ENCODE data around the gene LRRC1.

LRRC1 gene

DNA sequence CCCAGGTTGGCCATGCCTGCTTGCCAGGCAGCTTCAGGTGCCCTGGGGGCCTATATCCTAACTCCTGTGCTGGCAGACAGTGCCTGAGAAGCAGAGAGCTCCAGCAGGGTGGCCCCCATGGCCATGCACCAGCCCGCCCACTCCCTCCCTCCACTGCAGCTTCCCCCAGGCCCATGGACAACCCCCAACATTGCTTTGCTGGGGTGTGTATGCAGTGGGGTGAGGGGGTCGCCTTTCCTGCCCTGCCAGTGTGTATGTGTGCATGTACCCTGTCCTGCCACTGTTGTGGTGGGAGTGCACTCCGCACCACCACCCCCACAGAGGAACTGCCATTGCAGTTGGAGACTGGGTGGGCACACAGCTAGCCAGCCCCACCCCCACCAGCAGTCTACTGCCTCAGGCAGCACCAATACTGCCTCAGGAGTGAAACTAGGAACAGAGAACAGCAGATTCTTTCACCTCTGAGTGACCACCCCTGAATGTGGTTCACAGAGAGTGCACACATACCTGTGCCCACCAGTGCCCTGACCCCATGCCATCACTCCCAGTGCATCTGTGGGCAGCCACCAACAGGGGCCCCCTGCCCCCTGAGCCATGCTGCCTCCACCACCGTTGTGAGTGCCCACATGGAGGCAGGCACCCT is 151.1 kb downstream of the LRRC1 start:
- in situ Hi-C loops (cut with HindIII; ENCODE audit: low sequenced_read_pairs) = no loop called here

DNA sequence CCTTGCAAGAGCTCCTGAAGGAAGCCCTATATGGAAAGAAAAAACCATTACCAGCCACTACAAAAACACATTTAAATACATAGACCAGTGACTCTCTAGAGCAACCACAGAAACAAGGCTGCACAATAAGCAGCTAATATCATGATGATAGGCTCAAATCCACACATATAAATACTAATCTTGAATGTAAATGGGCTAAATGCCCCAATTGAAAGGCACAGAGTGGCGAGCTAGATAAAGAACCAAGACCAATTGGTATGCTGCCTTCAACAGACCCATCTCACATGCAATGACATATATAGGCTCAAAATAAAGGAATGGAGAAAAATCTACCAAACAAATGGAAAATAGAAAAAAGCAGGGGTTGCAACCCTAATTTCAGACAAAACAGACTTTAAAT is 153.0 kb downstream of the LRRC1 start:
- in situ Hi-C loops (cut with HindIII; ENCODE audit: low sequenced_read_pairs) = no loop called here

DNA sequence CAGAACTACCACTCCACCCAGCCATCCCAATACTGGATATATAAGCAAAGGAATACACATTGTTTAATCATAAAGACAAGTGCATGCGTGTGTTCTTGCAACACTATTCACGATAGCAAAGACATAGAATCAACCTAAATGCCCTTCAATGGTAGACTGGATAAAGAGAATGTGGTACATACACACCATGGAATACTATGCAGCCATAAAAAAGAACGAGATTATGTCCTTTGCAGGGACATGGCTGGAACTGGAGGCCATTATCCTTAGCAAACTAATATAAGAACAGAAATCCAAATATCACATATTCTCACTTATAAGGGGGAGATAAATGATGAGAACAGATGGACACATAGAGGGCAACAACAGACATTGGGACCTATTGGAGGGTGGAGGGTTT is 156.6 kb downstream of the LRRC1 start:
- in situ Hi-C loops (cut with HindIII; ENCODE audit: low sequenced_read_pairs) = no loop called here

DNA sequence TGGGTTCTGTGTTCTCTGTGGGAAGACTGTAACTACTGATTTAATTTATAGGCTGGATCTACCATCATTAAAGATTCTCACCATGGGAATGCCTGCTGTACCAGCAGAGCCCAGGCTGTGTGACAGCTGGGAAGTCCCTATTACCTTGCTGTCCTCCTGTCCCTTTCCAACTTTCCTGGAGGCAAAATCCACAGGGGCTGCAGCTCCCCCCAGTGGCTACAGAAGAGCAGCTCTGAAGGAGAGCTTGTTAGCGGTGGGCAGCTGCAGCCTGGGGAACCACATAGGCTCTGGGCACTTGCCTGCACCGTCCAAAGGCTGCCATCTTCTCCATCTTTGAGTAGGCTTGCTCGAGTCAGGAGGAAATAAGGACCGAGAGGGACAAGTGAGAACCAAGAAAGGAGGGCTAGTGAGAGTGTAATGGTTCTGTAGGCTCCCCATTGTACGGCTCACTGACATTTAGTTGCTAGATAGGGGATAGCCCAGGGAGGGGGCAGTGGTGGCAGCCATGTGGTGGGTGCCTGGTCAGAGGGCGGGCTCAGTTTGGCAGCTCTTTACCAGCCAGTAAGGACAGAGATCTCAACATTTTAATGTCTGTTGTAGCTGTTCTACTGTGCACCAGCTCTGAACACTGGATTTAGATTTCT is 161.4 kb downstream of the LRRC1 start:
- in situ Hi-C loops (cut with HindIII; ENCODE audit: low sequenced_read_pairs) = no loop called here

DNA sequence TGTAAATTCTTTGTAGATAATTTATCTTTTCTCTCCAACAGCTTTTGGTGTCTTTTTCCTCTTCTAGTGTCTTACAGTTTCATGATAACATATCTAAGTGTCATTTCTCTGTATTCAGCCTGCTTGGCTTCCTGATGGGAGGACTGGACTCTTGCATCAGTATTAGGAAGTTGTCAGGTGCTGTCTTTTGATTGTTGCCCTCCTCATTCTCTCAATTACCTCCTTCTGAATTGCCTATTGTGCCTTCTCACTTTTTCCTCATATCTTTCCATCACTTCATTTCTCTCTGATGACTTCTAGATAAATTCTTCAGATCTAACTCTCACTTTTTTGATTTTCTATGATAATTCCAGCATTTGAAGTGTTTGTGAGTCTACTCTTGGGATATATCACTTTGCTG is 162.0 kb downstream of the LRRC1 start:
- in situ Hi-C loops (cut with HindIII; ENCODE audit: low sequenced_read_pairs) = no loop called here

DNA sequence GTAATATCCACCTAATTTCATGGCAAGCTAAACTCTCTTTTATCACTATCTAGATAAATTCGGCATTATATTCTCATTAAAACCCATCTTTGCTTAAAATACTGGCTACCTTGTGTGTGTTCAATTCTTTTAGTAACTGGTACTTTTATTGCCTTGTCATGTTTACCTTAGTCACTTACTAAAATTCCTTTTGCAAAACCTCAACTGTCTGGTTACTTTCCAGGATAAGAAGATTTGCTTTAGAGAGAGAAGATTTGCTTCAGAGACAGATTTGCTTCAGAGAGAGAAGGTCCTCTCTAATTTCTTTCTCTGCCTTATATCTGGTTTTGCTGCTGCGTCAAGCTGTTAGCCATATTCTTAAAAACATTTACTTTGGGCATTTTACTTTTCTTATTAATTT is 164.9 kb downstream of the LRRC1 start:
- in situ Hi-C loops (cut with HindIII; ENCODE audit: low sequenced_read_pairs) = no loop called here

DNA sequence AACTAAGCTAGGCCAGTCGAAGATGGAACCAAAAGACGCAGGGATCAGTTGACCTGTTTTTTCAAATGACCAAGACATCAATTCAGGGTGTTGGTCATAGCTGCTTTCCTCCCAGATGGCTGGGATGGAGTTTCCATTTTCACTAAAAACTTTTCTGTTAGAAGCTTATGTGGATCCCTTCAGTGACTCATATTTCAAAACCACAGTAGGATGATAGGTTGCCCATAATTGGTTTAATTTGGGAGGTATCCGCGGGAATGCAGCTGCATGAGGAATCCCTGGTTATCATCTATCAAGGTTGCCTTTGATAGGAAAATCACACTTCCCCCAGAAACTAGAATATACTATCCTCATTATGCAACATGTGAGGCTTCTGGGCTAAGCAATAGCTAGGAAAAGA is 165.5 kb downstream of the LRRC1 start:
- in situ Hi-C loops (cut with HindIII; ENCODE audit: low sequenced_read_pairs) = no loop called here

DNA sequence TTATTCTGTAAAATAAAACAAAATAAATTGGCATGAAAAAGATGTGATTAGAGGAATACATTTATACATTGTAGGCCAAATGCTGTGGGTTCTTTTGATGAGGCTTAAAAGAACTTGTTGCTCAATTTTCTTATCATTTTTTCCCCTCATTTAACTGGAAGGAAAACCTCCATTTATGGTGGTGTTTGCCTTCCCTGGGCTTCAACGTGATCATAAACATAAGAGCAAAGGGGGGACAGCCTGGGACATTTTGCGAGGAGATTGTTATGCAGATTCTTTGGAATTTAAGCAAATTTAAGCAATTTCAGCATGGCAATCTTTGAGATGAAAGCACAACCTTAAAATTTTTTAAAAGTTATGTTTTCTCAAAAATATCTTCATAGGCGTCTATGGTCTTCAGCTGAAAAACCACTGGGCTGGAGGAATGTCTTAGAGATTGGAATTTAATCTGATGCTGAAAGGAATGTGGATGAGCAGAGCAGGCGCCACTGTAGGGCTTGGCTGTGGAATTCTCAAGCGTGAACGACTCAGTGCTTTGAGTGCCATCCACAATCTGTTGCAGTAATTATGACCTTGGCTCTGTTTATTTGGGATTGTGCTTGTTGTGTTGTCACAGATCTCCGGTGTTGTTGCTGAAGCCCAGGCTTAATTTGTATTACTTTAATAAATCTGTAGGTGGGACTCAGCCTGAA is 167.0 kb downstream of the LRRC1 start:
- in situ Hi-C loops (cut with HindIII; ENCODE audit: low sequenced_read_pairs) = no loop called here

DNA sequence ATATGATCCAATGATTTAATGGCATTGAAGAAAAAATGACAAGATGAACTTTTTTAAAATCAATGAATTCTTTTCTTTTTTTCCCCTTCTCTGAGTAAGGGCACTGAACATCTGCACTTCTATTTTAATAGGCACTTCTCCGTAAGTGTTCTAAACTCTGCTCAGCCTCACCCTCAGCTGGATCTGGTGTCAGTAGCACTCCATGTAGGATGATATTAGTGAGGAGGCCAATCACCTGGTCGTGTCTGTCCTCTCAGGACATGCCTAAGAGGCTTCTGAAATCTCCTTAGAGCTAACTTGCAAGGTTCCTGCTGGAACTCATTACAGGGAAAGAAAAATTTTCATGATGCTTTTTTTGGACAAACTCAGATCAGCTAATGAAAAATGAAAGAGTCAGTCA is 167.8 kb downstream of the LRRC1 start:
- in situ Hi-C loops (cut with HindIII; ENCODE audit: low sequenced_read_pairs) = no loop called here

DNA sequence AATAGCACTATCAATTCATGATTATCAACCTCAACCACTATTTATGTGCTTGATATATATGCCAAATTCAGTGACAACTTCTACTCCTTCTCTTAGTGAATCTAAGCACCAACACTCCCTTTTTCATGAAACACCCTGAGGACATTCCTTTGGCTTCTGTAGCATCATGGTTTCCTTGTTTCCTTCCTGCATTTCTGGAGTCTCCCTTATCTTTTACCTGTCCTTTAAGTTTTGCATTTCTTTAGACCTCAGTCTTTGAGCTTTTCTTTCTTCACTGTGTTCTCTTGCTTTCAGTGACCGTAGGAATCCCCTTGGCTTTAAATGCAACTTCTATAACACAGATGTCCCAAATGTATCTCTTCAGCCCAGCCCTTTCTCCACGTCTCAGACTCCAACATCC is 172.6 kb downstream of the LRRC1 start:
- in situ Hi-C loops (cut with HindIII; ENCODE audit: low sequenced_read_pairs) = no loop called here
